HepG2 (cell line): ENCODE data around the gene CCDC73. TPM values are rescaled to one million over a fixed set of nuclear protein-coding genes. Genes with fewer than 3 reads are reported as not detected.

Experiments used
- ARHGAP35 ChIP-seq: sonication (generic); formaldehyde crosslinking; IDR thresholded peaks from 2 replicates; pipeline ENCODE4 v1.9.0; 2022; ENCODE audit warnings: mild to moderate bottlenecking, inconsistent platforms, moderate library complexity, missing genetic modification reagents, borderline replicate concordance
- SIX4 ChIP-seq: sonication (generic); formaldehyde crosslinking; IDR thresholded peaks from 2 replicates; pipeline ENCODE4 v1.4.0; 2020; ENCODE audit warnings: missing genetic modification reagents
- ZBTB7B ChIP-seq: sonication (generic); formaldehyde crosslinking; IDR thresholded peaks from 2 replicates; pipeline ENCODE4 v1.4.0; 2020; ENCODE audit warnings: missing genetic modification reagents
- ZFP36L1 ChIP-seq: sonication (generic); formaldehyde crosslinking; IDR thresholded peaks from 2 replicates; pipeline ENCODE4 v1.8.0; 2022; ENCODE audit warnings: mild to moderate bottlenecking, missing genetic modification reagents, moderate library complexity
- ZNF468 ChIP-seq: sonication (generic); formaldehyde crosslinking; IDR thresholded peaks from 2 replicates; pipeline ENCODE4 v1.8.0; 2022; ENCODE audit warnings: mild to moderate bottlenecking, moderate library complexity, missing genetic modification reagents
- ZNF773 ChIP-seq: sonication (generic); formaldehyde crosslinking; IDR thresholded peaks from 2 replicates; pipeline ENCODE4 v1.4.0; 2020; ENCODE audit warnings: missing genetic modification reagents, borderline replicate concordance
- polyA plus RNA-seq, 8 experiments: library from polyadenylated mRNA; depleted of rRNA in 3 of 8; stranded (reverse) in 7 of 8; unstranded in 1 of 8; fragments of >200 nt; fragmentation: Illumina TruSeq in 4 of 8; extraction: Trizol in 4 of 8; gene quantifications; 2 replicates each; pipeline versions ENCODE4 v1.2.1 to v1.2.3, GENCODE V29; 2011 to 2016; ENCODE audit warnings: low read depth in 4 of 8, missing spikeins in 1 of 8, mixed read lengths in 1 of 8; ENCODE audit not compliant: insufficient read depth in 1 of 8
- total RNA-seq, 5 experiments: library from RNA; depleted of rRNA; stranded (reverse); fragments of >200 nt; fragmentation: Illumina TruSeq; extraction: Trizol; gene quantifications; 2 replicates each; pipeline ENCODE4 v1.2.3, GENCODE V29; 2016; ENCODE audit warnings: low read depth in 1 of 5
- TF ChIP-seq, protein P1 (sequence below): sonication (generic); formaldehyde crosslinking; IDR thresholded peaks from 2 replicates; pipeline ENCODE4 v1.9.0; 2022; ENCODE audit warnings: missing genetic modification reagents, mild to moderate bottlenecking, borderline replicate concordance
- TF ChIP-seq, protein P2 (sequence below): sonication (generic); formaldehyde crosslinking; IDR thresholded peaks from 2 replicates; pipeline ENCODE4 v1.9.0; 2022; ENCODE audit warnings: low read depth, missing genetic modification reagents
- TF ChIP-seq, protein P3 (sequence below): sonication (generic); formaldehyde crosslinking; IDR thresholded peaks from 2 replicates; pipeline ENCODE4 v1.4.0; 2020; ENCODE audit warnings: mild to moderate bottlenecking, missing genetic modification reagents, borderline replicate concordance
- TF ChIP-seq, protein P4 (sequence below): sonication (generic); formaldehyde crosslinking; IDR thresholded peaks from 2 replicates; pipeline ENCODE4 v1.4.0; 2020; ENCODE audit warnings: mild to moderate bottlenecking, missing genetic modification reagents
- TF ChIP-seq, protein P5 (sequence below): sonication (generic); formaldehyde crosslinking; IDR thresholded peaks from 2 replicates; pipeline ENCODE4 v1.4.0; 2020; ENCODE audit warnings: missing genetic modification reagents
- TF ChIP-seq, protein P6 (sequence below): sonication (generic); formaldehyde crosslinking; IDR thresholded peaks from 2 replicates; pipeline ENCODE4 v1.8.0; 2022; ENCODE audit warnings: missing genetic modification reagents, mild to moderate bottlenecking, moderate library complexity, borderline replicate concordance

The CCDC73 gene
- total and polyA plus RNA-seq, 2 of the 13 experiments (the other 11 are each of a cell fraction or from before 2014, with no cell fraction given), result 0.01 to 0.11 TPM

DNA sequence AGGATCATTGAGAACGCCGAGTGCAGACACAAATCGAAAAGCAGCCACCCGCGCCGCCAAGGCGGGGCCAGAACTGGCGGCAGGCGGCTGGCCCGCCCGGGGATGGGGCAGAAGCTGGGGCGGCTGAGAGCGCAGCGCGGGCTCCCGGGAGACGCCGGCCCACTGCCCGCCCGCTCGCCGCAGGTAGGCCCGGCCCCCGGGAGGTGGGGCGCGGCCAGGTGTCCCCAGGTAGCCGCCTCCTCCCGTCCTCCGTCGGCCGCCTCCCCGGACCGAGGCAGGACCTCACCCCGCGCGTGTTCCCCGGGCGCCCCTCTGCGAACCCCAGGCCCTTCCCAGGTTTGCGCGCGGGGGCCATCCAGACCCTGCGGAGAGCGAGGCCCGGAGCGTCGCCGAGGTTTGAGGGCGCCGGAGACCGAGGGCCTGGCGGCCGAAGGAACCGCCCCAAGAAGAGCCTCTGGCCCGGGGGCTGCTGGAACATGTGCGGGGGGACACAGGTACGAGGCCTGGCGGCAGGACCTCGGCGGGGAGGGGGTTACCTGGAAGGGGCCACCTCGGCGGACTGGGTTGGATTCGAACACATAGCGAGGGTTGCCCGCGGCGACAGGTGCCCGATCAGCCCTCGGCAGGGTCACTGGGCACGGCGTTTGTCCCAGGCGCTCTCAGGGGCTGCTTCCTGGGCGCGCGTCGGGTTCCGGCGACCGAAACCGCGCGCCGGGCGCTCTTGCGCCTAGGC is 35.4 kb upstream of the CCDC73 start, which contains the start of gene PRRG4 (continued):
- TF ChIP-seq, protein P1, sequence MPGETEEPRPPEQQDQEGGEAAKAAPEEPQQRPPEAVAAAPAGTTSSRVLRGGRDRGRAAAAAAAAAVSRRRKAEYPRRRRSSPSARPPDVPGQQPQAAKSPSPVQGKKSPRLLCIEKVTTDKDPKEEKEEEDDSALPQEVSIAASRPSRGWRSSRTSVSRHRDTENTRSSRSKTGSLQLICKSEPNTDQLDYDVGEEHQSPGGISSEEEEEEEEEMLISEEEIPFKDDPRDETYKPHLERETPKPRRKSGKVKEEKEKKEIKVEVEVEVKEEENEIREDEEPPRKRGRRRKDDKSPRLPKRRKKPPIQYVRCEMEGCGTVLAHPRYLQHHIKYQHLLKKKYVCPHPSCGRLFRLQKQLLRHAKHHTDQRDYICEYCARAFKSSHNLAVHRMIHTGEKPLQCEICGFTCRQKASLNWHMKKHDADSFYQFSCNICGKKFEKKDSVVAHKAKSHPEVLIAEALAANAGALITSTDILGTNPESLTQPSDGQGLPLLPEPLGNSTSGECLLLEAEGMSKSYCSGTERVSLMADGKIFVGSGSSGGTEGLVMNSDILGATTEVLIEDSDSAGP, result peak; percentile 18; the same call in 1 of the 2 replicates
- TF ChIP-seq, protein P2, sequence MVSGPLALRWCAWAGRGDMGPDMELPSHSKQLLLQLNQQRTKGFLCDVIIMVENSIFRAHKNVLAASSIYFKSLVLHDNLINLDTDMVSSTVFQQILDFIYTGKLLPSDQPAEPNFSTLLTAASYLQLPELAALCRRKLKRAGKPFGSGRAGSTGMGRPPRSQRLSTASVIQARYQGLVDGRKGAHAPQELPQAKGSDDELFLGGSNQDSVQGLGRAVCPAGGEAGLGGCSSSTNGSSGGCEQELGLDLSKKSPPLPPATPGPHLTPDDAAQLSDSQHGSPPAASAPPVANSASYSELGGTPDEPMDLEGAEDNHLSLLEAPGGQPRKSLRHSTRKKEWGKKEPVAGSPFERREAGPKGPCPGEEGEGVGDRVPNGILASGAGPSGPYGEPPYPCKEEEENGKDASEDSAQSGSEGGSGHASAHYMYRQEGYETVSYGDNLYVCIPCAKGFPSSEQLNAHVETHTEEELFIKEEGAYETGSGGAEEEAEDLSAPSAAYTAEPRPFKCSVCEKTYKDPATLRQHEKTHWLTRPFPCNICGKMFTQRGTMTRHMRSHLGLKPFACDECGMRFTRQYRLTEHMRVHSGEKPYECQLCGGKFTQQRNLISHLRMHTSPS (CRISPR knock-in tag), result 0 out of 2 replicates have a peak, but pooled peaks have one; percentile 25
- TF ChIP-seq, protein P3, sequence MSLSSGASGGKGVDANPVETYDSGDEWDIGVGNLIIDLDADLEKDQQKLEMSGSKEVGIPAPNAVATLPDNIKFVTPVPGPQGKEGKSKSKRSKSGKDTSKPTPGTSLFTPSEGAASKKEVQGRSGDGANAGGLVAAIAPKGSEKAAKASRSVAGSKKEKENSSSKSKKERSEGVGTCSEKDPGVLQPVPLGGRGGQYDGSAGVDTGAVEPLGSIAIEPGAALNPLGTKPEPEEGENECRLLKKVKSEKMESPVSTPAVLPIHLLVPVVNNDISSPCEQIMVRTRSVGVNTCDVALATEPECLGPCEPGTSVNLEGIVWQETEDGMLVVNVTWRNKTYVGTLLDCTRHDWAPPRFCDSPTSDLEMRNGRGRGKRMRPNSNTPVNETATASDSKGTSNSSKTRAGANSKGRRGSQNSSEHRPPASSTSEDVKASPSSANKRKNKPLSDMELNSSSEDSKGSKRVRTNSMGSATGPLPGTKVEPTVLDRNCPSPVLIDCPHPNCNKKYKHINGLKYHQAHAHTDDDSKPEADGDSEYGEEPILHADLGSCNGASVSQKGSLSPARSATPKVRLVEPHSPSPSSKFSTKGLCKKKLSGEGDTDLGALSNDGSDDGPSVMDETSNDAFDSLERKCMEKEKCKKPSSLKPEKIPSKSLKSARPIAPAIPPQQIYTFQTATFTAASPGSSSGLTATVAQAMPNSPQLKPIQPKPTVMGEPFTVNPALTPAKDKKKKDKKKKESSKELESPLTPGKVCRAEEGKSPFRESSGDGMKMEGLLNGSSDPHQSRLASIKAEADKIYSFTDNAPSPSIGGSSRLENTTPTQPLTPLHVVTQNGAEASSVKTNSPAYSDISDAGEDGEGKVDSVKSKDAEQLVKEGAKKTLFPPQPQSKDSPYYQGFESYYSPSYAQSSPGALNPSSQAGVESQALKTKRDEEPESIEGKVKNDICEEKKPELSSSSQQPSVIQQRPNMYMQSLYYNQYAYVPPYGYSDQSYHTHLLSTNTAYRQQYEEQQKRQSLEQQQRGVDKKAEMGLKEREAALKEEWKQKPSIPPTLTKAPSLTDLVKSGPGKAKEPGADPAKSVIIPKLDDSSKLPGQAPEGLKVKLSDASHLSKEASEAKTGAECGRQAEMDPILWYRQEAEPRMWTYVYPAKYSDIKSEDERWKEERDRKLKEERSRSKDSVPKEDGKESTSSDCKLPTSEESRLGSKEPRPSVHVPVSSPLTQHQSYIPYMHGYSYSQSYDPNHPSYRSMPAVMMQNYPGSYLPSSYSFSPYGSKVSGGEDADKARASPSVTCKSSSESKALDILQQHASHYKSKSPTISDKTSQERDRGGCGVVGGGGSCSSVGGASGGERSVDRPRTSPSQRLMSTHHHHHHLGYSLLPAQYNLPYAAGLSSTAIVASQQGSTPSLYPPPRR (CRISPR knock-in tag), result no peak
- TF ChIP-seq, protein P4, sequence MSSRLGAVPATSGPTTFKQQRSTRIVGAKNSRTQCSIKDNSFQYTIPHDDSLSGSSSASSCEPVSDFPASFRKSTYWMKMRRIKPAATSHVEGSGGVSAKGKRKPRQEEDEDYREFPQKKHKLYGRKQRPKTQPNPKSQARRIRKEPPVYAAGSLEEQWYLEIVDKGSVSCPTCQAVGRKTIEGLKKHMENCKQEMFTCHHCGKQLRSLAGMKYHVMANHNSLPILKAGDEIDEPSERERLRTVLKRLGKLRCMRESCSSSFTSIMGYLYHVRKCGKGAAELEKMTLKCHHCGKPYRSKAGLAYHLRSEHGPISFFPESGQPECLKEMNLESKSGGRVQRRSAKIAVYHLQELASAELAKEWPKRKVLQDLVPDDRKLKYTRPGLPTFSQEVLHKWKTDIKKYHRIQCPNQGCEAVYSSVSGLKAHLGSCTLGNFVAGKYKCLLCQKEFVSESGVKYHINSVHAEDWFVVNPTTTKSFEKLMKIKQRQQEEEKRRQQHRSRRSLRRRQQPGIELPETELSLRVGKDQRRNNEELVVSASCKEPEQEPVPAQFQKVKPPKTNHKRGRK (CRISPR knock-in tag), result no peak
- peak; percentile 35; the same call in 1 of the 2 replicates for TF ChIP-seq ARHGAP35 (CRISPR knock-in tag)
- TF ChIP-seq ZNF773 (CRISPR knock-in tag), result no peak
- no peak for TF ChIP-seq SIX4 (CRISPR knock-in tag)
- TF ChIP-seq ZFP36L1 (CRISPR knock-in tag), result no peak
- no peak for TF ChIP-seq ZNF468
- TF ChIP-seq, protein P5, sequence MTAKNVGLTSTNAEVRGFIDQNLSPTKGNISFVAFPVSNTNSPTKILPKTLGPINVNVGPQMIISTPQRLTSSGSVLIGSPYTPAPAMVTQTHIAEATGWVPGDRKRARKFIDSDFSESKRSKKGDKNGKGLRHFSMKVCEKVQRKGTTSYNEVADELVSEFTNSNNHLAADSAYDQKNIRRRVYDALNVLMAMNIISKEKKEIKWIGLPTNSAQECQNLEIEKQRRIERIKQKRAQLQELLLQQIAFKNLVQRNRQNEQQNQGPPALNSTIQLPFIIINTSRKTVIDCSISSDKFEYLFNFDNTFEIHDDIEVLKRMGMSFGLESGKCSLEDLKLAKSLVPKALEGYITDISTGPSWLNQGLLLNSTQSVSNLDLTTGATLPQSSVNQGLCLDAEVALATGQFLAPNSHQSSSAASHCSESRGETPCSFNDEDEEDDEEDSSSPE (CRISPR knock-in tag), result 0 out of 2 replicates have a peak, but pooled peaks have one; percentile 37
- TF ChIP-seq, protein P6, sequence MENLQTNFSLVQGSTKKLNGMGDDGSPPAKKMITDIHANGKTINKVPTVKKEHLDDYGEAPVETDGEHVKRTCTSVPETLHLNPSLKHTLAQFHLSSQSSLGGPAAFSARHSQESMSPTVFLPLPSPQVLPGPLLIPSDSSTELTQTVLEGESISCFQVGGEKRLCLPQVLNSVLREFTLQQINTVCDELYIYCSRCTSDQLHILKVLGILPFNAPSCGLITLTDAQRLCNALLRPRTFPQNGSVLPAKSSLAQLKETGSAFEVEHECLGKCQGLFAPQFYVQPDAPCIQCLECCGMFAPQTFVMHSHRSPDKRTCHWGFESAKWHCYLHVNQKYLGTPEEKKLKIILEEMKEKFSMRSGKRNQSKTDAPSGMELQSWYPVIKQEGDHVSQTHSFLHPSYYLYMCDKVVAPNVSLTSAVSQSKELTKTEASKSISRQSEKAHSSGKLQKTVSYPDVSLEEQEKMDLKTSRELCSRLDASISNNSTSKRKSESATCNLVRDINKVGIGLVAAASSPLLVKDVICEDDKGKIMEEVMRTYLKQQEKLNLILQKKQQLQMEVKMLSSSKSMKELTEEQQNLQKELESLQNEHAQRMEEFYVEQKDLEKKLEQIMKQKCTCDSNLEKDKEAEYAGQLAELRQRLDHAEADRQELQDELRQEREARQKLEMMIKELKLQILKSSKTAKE (CRISPR knock-in tag), result no peak
- no peak for TF ChIP-seq ZBTB7B
